Transverse colon (tissue), 4 donors: ENCODE measurements around the gene EDDM13. TPM values are rescaled to one million over a fixed set of nuclear protein-coding genes. Genes with fewer than 3 reads are reported as not detected.

ENCODE experiments used
- DNase-seq: peaks from one replicate; pipeline ENCODE4 v3.0.0-alpha.2; 2019
- H3K27ac ChIP-seq, 4 donors: fragments of 200-600 bp; sonication (generic); 2 replicates each; pipeline ENCODE4 v1.5.1; 2016 to 2018; ENCODE audit warnings: inconsistent platforms in 4 of 4
- H3K27me3 ChIP-seq: fragments of 200-600 bp; sonication (generic); 2 replicates; pipeline ENCODE4 v1.5.1; 2017; ENCODE audit warnings: inconsistent platforms
- H3K36me3 ChIP-seq, 4 donors: fragments of 200-600 bp; sonication (generic); 2 replicates each; pipeline ENCODE4 v1.5.1; 2017 to 2019; ENCODE audit warnings: inconsistent platforms in 4 of 4
- H3K4me1 ChIP-seq, 4 donors: fragments of 200-600 bp; sonication (generic); 2 replicates each; pipeline ENCODE4 v1.5.1; 2017 to 2020; ENCODE audit warnings: inconsistent platforms in 4 of 4
- H3K4me3 ChIP-seq, 4 donors: fragments of 200-600 bp; sonication (generic); 1 replicate in 1 of 4; 2 replicates in 3 of 4; pipeline versions ENCODE4 v1.5.1 to v1.6.1; 2017 to 2019; ENCODE audit warnings: inconsistent platforms in 4 of 4
- H3K9me3 ChIP-seq, 2 donors: fragments of 200-600 bp; sonication (generic); 2 replicates each; pipeline ENCODE4 v1.5.1; 2017 to 2019; ENCODE audit warnings: inconsistent platforms in 2 of 2
- EP300 ChIP-seq: sonication (generic); formaldehyde crosslinking; IDR thresholded peaks from one replicate; pipeline ENCODE4 v1.6.1; 2017; ENCODE audit warnings: antibody characterized with exemption, low read depth
- POLR2A ChIP-seq: fragments of 450-650 bp; IDR thresholded peaks from one replicate; pipeline ENCODE4 v1.6.1; 2016; ENCODE audit warnings: antibody characterized with exemption, mild to moderate bottlenecking, moderate library complexity
- POLR2AphosphoS5 ChIP-seq, 3 donors: sonication (generic); formaldehyde crosslinking; IDR thresholded peaks; one replicate each; pipeline ENCODE4 v1.6.1; 2016; ENCODE audit warnings: antibody characterized with exemption in 3 of 3
- WGBS, 2 donors: methylation state at CpG; one replicate each; pipeline ENCODE4 v1.1.5; 2018; ENCODE audit warnings: low coverage in 1 of 2; 5-methylcytosine and 5-hydroxymethylcytosine counted together
- in situ Hi-C, 4 donors: fragments of 200-750 bp; cut with MboI; loops; one replicate each; pipeline versions ENCODE4 v1.15.0 to v1.15.1; 2017; ENCODE audit warnings: low sequenced_read_pairs in 3 of 4, low pct_ligation_motif_present in 1 of 4, low pct_unique_long_range_greater_than_20kb in 1 of 4
- intact Hi-C: fragments of 100-400 bp; cut with DNase I; formaldehyde crosslinking; loops from one replicate; pipeline ENCODE4 v1.15.1; 2023; ENCODE audit warnings: low total_unique reads
- total RNA-seq, 4 donors: library from RNA; depleted of rRNA; stranded (reverse); fragments of >200 nt; gene quantifications; one replicate each; pipeline ENCODE4 v1.1.0, GENCODE V29; 2016
- TF ChIP-seq, protein P1 (sequence below), 5 experiments: fragments of 200-600 bp in 3 of 5; fragments of 450-650 bp in 2 of 5; sonication (generic) in 3 of 5; IDR thresholded peaks; 1 replicate in 2 of 5; 2 replicates in 3 of 5; pipeline ENCODE4 v1.5.1; 2016 to 2017; ENCODE audit warnings: antibody characterized with exemption in 5 of 5, inconsistent platforms in 3 of 5, mild to moderate bottlenecking in 2 of 5, moderate library complexity in 1 of 5

The EDDM13 gene
- total RNA-seq, 4 donors from 2014 or later = not detected

DNA sequence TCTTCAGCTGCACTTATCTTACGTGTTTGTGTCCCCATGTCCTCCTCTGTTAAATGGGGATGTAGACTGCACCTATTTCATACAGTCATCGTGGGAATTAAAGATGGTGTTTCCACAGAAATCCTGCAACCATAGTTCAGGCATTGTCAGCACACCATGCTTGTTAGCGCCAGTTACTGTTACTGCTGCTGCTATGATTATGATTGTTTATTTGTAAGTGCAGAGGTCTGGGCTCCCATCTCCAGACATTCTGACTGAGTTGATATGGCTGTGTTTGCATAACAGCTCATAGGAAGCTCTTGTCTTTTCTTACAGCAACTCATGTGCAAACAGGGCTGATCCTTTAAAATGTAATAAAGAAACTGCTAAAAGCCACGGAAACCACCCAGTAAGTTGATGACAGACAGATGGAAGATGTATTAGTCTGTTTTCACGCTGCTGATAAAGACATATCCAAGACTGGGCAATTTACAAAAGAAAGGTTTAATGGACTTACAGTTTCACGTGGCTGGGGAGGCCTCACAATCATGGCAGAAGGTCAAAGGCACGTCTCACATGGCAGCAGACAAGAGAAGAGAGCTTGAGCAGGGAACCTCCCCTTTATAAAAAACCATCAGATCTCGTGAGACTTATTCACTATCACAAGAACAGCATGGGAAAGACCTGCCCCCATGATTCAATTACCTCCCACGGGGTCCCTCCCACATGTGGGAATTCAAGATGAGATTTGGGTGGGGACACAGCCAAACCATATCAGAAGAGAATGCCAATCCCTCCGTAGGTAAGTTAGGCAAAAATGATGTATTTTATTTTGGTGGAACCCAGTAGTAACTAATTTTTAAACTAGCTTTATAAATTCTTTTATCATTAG is 40.5 kb downstream of the EDDM13 start:
- no peak for DNase-seq
- no peaks in the 10 kb centered on the region for H3K36me3 ChIP-seq
- no peak for TF ChIP-seq POLR2AphosphoS5 (IDR thresholded peaks at IDR 0.05)
- no peak for TF ChIP-seq POLR2A
- no peak for TF ChIP-seq EP300
- TF ChIP-seq, protein P1, sequence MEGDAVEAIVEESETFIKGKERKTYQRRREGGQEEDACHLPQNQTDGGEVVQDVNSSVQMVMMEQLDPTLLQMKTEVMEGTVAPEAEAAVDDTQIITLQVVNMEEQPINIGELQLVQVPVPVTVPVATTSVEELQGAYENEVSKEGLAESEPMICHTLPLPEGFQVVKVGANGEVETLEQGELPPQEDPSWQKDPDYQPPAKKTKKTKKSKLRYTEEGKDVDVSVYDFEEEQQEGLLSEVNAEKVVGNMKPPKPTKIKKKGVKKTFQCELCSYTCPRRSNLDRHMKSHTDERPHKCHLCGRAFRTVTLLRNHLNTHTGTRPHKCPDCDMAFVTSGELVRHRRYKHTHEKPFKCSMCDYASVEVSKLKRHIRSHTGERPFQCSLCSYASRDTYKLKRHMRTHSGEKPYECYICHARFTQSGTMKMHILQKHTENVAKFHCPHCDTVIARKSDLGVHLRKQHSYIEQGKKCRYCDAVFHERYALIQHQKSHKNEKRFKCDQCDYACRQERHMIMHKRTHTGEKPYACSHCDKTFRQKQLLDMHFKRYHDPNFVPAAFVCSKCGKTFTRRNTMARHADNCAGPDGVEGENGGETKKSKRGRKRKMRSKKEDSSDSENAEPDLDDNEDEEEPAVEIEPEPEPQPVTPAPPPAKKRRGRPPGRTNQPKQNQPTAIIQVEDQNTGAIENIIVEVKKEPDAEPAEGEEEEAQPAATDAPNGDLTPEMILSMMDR (IDR thresholded peaks at IDR 0.05) = no peak
- H3K9me3 ChIP-seq = no peaks in the 10 kb centered on the region
- H3K27me3 ChIP-seq = no peaks in the 10 kb centered on the region
- intact Hi-C loops (no loop called here), in situ Hi-C loops (loop anchor here in 1 of 4 donors (25.0 kb wide), 1 partner anchor 226 kb away; no protein-coding TSS in a partner anchor)
- peaks cover 0 to 23% (median 9%) of the 10 kb centered on the region in 4 donors for H3K4me1 ChIP-seq
- no peak overlapping the region for H3K4me3 ChIP-seq
- WGBS, 2 donors = 74 to 80% methylated on average over 7 to 10 of the region's 10 CpGs
- peak overlapping the region in 3 of 4 donors; percentile 93 to 97 (median 94) for H3K27ac ChIP-seq

GRCh38 chr19:56314018-56314380 is 41.5 kb downstream of the EDDM13 start:
- Histone ChIP-seq H3K4me3 (peak overlapping the region; percentile 47 to 95 (median 58)), H3K36me3 (no peaks in the 10 kb centered on the region), H3K27me3 (no peaks in the 10 kb centered on the region), H3K27ac (peak overlapping the region; percentile 93 to 97 (median 95)), H3K9me3 (no peaks in the 10 kb centered on the region), H3K4me1 (peaks cover 0 to 23% (median 9%) of the 10 kb centered on the region in 4 donors)
- 0 to 1% methylated on average over 7 to 9 of the region's 9 CpGs for WGBS, 2 donors
- DNase-seq = no peak
- intact Hi-C loops (no loop called here), in situ Hi-C loops (loop anchor here in 1 of 4 donors (25.0 kb wide), 1 partner anchor 227 kb away; no protein-coding TSS in a partner anchor)
- TF ChIP-seq, protein P1 (IDR thresholded peaks at IDR 0.05) = no peak
- TF ChIP-seq POLR2A (no peak), POLR2AphosphoS5 (IDR thresholded peaks at IDR 0.05) (no peak), EP300 (no peak)

DNA sequence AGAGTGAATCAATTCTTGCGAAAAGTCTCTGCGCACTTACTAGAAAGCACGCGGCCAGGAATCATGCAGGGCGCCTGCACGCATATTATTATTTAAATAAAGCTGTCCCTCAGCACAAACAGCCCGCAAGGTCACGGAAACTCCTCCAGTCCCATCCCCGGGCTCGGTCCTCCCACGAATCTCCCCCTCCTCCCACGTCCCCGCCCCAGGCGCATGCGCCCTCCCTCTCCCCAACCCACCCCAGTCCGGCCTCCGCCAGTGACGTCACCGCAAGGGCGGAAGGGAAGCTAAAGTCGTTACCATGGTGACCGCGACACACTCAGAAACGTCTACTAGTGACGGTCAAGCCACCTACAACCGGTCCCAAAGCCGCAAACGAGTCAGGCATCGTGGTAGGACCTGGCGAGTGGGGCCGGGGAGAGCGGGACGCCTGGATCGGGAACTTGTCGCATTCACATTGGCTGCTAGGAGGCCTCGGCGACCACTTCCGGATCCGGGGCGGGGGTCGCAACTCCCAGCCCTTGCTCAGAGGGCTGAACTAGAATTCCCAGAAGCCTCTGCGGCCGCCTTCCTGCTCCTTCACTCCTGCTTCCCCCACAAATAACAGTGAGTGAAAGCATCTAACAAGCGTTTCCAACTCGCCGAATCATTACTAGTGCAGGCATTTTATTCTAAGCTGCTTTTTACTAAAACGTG is 42.0 kb downstream of the EDDM13 start, which contains the start of gene ZSCAN5A:
Gene ZSCAN5A (minus strand): TSS at position 459 of the 696 bp plus-strand sequence. CDS start 89,793 bp downstream, outside the sequence.
- H3K36me3 ChIP-seq = no peaks in the 10 kb centered on the region
- in situ Hi-C loops = loop anchor here in 1 of 4 donors (25.0 kb wide), 1 partner anchor 227 kb away; no protein-coding TSS in a partner anchor
- peak within 1 kb of the TSS; percentile 51 to 95 (median 61) for H3K4me3 ChIP-seq
- H3K9me3 ChIP-seq = no peaks in the 10 kb centered on the region
- WGBS, 2 donors = 0 to 1% methylated on average over 8 to 38 of the region's 47 CpGs
- peak; percentile 98 for DNase-seq
- H3K4me1 ChIP-seq = peaks cover 0 to 27% (median 9%) of the 10 kb centered on the region in 4 donors
- peak; percentile 63 for TF ChIP-seq POLR2A
- peak; percentile 5 to 79 (median 76) for TF ChIP-seq POLR2AphosphoS5 (IDR thresholded peaks at IDR 0.05)
- TF ChIP-seq, protein P1 (IDR thresholded peaks at IDR 0.05) = peak in 1 of 5 experiments; percentile 10
- TF ChIP-seq EP300 = peak; percentile 34
- intact Hi-C loops = no loop called here
- no peaks in the 10 kb centered on the region for H3K27me3 ChIP-seq
- H3K27ac ChIP-seq = peak within 1 kb of the TSS; percentile 93 to 97 (median 95)
